SU-DHL-6 (cell line): ENCODE data around the gene C1orf21.

Source experiments
- H2AFZ ChIP-seq: fragments of 200-600 bp; sonication (generic); 2 replicates; pipeline ENCODE4 v1.6.1; 2014; ENCODE audit warnings: low read depth, mild to moderate bottlenecking, moderate library complexity, mixed read lengths, antibody characterized with exemption, low read length; ENCODE audit not compliant: severe bottlenecking
- H3F3A ChIP-seq: fragments of 200-600 bp; shearing (Covaris generic); 2 replicates; pipeline ENCODE4 v1.6.0; 2016; ENCODE audit warnings: antibody characterized with exemption, mild to moderate bottlenecking; ENCODE audit not compliant: insufficient read depth
- H3K27ac ChIP-seq: fragments of 200-600 bp; sonication (generic); 2 replicates; pipeline ENCODE4 v1.5.1; 2016; ENCODE audit warnings: low read depth, mild to moderate bottlenecking, low read length, moderate library complexity, mixed read lengths
- H3K27me3 ChIP-seq: fragments of 200-600 bp; sonication (generic), shearing (Covaris generic); 2 replicates; pipeline ENCODE4 v1.6.0; 2014; ENCODE audit warnings: mild to moderate bottlenecking, low read length
- H3K36me3 ChIP-seq: fragments of 200-600 bp; sonication (generic); 2 replicates; pipeline ENCODE4 v1.6.1; 2014; ENCODE audit warnings: mild to moderate bottlenecking, low read length, mixed read lengths
- H3K4me2 ChIP-seq: fragments of 300-600, 200-600 bp; shearing (Covaris generic), sonication (generic); 2 replicates; pipeline ENCODE4 v1.6.0; 2014; ENCODE audit warnings: low read length, low read depth, mild to moderate bottlenecking; ENCODE audit not compliant: poor library complexity, severe bottlenecking
- H3K4me3 ChIP-seq: fragments of 200-600 bp; sonication (generic); 2 replicates; pipeline ENCODE4 v1.5.1; 2014; ENCODE audit warnings: antibody characterized with exemption, low read length, mild to moderate bottlenecking, mixed read lengths; ENCODE audit not compliant: insufficient read depth, poor library complexity, severe bottlenecking
- H3K79me2 ChIP-seq: fragments of 200-600 bp; sonication (generic); 2 replicates; pipeline ENCODE4 v1.6.1; 2014; ENCODE audit warnings: mild to moderate bottlenecking, low read length, moderate library complexity; ENCODE audit not compliant: insufficient read depth
- H3K9ac ChIP-seq: fragments of 200-600 bp; sonication (generic); 2 replicates; pipeline ENCODE4 v1.7.0; 2014; ENCODE audit warnings: mild to moderate bottlenecking, low read length
- H3K9me2 ChIP-seq: fragments of 200-600 bp; sonication (generic); replicated peaks from 2 replicates; pipeline ENCODE4 v1.6.1; 2014; ENCODE audit warnings: low read length; ENCODE audit not compliant: insufficient read depth
- H3K9me3 ChIP-seq: fragments of 200-600 bp; sonication (generic); 2 replicates; pipeline ENCODE4 v1.6.1; 2014; ENCODE audit warnings: low read length, mixed read lengths; ENCODE audit not compliant: insufficient read depth
- H4K20me1 ChIP-seq: fragments of 200-600 bp; sonication (generic); 2 replicates; pipeline ENCODE4 v1.6.1; 2014; ENCODE audit warnings: low read depth, mild to moderate bottlenecking, antibody characterized with exemption, low read length, moderate library complexity, mixed read lengths
- CTCF ChIP-seq: fragments of 200-600 bp; sonication (generic); IDR thresholded peaks from one replicate; pipeline ENCODE4 v1.5.1; 2017; ENCODE audit warnings: antibody characterized with exemption, mild to moderate bottlenecking, low read length, moderate library complexity; ENCODE audit not compliant: insufficient read depth, poor library complexity, severe bottlenecking
- EZH2phosphoT487 ChIP-seq: fragments of 200-600 bp; sonication (generic), shearing (Covaris generic); conservative IDR thresholded peaks from 2 replicates; pipeline ENCODE4 v1.6.1; 2018; ENCODE audit warnings: mild to moderate bottlenecking, antibody characterized with exemption, low read length, moderate library complexity, mixed read lengths

C1orf21 gene

DNA sequence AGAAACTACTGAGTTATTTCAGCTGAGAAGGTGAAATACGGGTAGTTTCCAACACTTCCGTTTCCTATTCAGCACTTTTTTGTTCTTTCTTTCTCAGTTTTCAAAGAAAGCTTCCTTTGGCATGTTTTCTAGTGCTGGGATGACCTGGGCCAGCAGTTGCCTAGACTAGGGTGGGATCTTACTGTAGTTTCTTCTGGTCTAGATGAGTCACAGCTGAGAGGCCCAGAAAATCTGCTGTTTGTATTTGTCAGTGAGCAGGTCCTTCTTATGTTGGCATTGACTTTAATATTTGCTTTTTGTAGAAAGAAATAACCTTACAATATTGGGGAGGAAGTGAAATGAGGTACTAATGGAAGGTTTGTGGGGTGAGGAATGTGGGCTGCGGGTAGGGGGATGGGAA lies 22.2 kb downstream of the C1orf21 start:
- H3K9ac ChIP-seq: no peak overlapping the region
- no peaks in the 10 kb centered on the region for H3K79me2 ChIP-seq
- no peaks in the 10 kb centered on the region for H3F3A ChIP-seq
- H3K9me3 ChIP-seq: no peaks in the 10 kb centered on the region
- H3K9me2 ChIP-seq: no peaks in the 10 kb centered on the region
- TF ChIP-seq EZH2phosphoT487 (no peak), CTCF (no peak)
- no peak overlapping the region for H2AFZ ChIP-seq
- H3K36me3 ChIP-seq: no peaks in the 10 kb centered on the region
- H3K4me3 ChIP-seq: no peak overlapping the region
- no peaks in the 10 kb centered on the region for H3K27me3 ChIP-seq
- H4K20me1 ChIP-seq: no peaks in the 10 kb centered on the region
- no peak overlapping the region for H3K4me2 ChIP-seq
- H3K27ac ChIP-seq: no peak overlapping the region

GRCh38 chr1:184412472-184412871 lies 25.6 kb downstream of the C1orf21 start:
- Histone ChIP-seq H2AFZ (no peak overlapping the region), H3K27ac (no peak overlapping the region), H4K20me1 (no peaks in the 10 kb centered on the region), H3K79me2 (no peaks in the 10 kb centered on the region), H3F3A (no peaks in the 10 kb centered on the region), H3K9me2 (no peaks in the 10 kb centered on the region), H3K36me3 (no peaks in the 10 kb centered on the region), H3K4me2 (no peak overlapping the region), H3K9me3 (no peaks in the 10 kb centered on the region), H3K27me3 (no peaks in the 10 kb centered on the region), H3K4me3 (no peak overlapping the region), H3K9ac (no peak overlapping the region)
- no peak for TF ChIP-seq CTCF
- TF ChIP-seq EZH2phosphoT487: no peak

DNA sequence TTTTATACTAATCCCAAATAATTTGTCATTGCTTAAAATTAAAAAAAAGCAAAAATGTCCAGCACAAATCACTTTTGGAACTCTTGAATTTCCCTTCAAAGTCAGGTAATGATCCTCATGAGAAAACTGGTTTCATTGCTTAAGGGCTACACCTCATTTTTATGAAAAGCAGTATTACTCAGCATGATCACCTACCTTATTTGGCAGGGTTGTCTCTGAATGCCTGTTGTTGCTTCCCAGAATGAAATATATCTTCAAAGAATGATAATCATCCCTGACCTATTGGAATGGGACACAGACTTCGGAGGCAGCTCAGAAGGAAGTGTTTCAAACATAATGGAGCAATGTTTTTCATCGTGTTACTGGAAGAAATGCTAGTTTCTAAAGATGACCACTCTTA lies 29.7 kb downstream of the C1orf21 start:
- Histone ChIP-seq H3K4me2 (no peak overlapping the region), H3K9me3 (no peaks in the 10 kb centered on the region), H3F3A (no peaks in the 10 kb centered on the region), H3K79me2 (no peaks in the 10 kb centered on the region), H3K9me2 (no peaks in the 10 kb centered on the region), H3K9ac (no peak overlapping the region), H3K4me3 (no peak overlapping the region), H3K27me3 (no peaks in the 10 kb centered on the region), H3K27ac (no peak overlapping the region), H3K36me3 (no peaks in the 10 kb centered on the region), H2AFZ (no peak overlapping the region), H4K20me1 (no peaks in the 10 kb centered on the region)
- no peak for TF ChIP-seq CTCF
- TF ChIP-seq EZH2phosphoT487: no peak

GRCh38 chr1:184416946-184417345 lies 30.1 kb downstream of the C1orf21 start:
- H3K4me2 ChIP-seq: no peak overlapping the region
- H3K9ac ChIP-seq: no peak overlapping the region
- H3K4me3 ChIP-seq: no peak overlapping the region

More at GRCh38 chr1:184416946-184417345, 30.1 kb downstream of the C1orf21 start:
- Histone ChIP-seq H3K79me2 (no peaks in the 10 kb centered on the region), H2AFZ (no peak overlapping the region), H3K36me3 (no peaks in the 10 kb centered on the region), H3F3A (no peaks in the 10 kb centered on the region), H3K9me3 (no peaks in the 10 kb centered on the region), H3K27ac (no peak overlapping the region), H4K20me1 (no peaks in the 10 kb centered on the region), H3K9me2 (no peaks in the 10 kb centered on the region), H3K27me3 (no peaks in the 10 kb centered on the region)
- TF ChIP-seq CTCF (no peak), EZH2phosphoT487 (no peak)
